HEK293T (cell line): ENCODE results near the gene TCERG1L.

Experiments
- CTBP1 ChIP-seq: fragments of 450-650 bp; IDR thresholded peaks from 2 replicates; pipeline ENCODE4 v1.6.1; 2016; ENCODE audit warnings: borderline replicate concordance
- ELF4 ChIP-seq: fragments of 450-650 bp; IDR thresholded peaks from 2 replicates; pipeline ENCODE4 v1.6.1; 2017; ENCODE audit warnings: antibody characterized with exemption

DNA sequence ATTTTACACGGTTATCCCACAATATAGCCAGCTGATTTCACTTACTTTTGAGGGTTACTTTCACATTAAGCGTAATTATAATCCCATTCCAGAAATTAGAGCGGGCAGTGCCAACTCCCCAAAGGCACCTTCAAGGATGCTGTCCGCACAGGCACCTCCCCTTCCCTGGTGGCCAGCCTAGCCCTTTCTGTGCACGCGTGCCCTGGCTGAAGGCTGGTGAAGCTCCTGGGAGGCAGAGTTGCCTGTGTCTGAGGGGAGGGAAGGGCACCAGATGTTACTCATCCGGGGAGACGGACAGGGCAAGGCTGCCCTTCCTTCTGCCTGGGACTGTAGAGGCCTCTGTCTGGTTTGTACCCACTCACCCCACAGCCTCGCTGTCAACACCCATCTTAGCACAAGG, 198.4 kb downstream of the TCERG1L start:
- TF ChIP-seq ELF4 (no peak), CTBP1 (no peak)
